HepG2 (cell line): Measurements from ENCODE around the gene CHKA. TPM values are rescaled to one million over a fixed set of nuclear protein-coding genes. Genes with fewer than 3 reads are reported as not detected.

Source experiments
- ATAC-seq: fragments of 200-7000 bp; cut with Tn5 transposase; 3 replicates; pipeline ENCODE4 v1.9.1; 2020; ENCODE audit warnings: mild to moderate bottlenecking, moderate library complexity
- BruUV-seq: library from RNA; stranded (reverse); fragments of 400-500 nt; replicated peaks from 2 replicates; lab custom pipeline; 2021; lab: Mats Ljungman, UMichigan
- CTCF ChIA-PET: fragments of 300-600 bp; formaldehyde crosslinking; extraction: SDS; loops from one replicate; lab custom pipeline; 2021; ENCODE audit warnings: low total read pairs, inconsistent platforms, low intra/inter-chr PET ratio; lab: Yijun Ruan, JAX
- POLR2A ChIA-PET: fragments of 350-600 bp; sonication (Branson Sonifier 250); formaldehyde crosslinking; loops from one replicate; lab custom pipeline; 2020; ENCODE audit warnings: antibody characterized with exemption, inconsistent platforms; lab: Yijun Ruan, JAX
- DNase-seq: peaks from one replicate; pipeline ENCODE4 v3.0.0-alpha.2; 2015; ENCODE audit warnings: low spot score
- FAIRE-seq: peaks from 3 replicates; lab custom pipeline; 2011; peaks lifted over from hg19 to GRCh38; lab: Jason Lieb, UNC
- H2AFZ ChIP-seq: one replicate; pipeline ENCODE4 v1.6.1; 2011; ENCODE audit warnings: low read length, inconsistent platforms
- H3K27ac ChIP-seq: fragments of 300-600 bp; 3 replicates; pipeline ENCODE4 v1.8.0; 2011; ENCODE audit warnings: mixed run types, mild to moderate bottlenecking, mixed read lengths, low read length, inconsistent platforms; ENCODE audit not compliant: insufficient read depth; ENCODE audit errors: extremely low read length
- H3K27me3 ChIP-seq, 2 experiments: fragments of 200-600 bp in 1 of 2; 2 replicates in 1 of 2; 3 replicates in 1 of 2; pipeline versions ENCODE4 v1.6.0 to v1.8.0; 2011; ENCODE audit warnings: low read length in 2 of 2, mild to moderate bottlenecking in 2 of 2, moderate library complexity in 2 of 2, inconsistent platforms in 1 of 2; ENCODE audit not compliant: insufficient read depth in 2 of 2, control insufficient read depth in 1 of 2
- H3K36me3 ChIP-seq, 2 experiments: fragments of 200-600 bp in 1 of 2; replicated peaks in 1 of 2; 2 replicates in 1 of 2; 3 replicates in 1 of 2; pipeline versions ENCODE4 v1.5.1 to v1.8.0; 2011; ENCODE audit warnings: low read length in 2 of 2, inconsistent platforms in 1 of 2; ENCODE audit not compliant: insufficient read depth in 2 of 2, control insufficient read depth in 1 of 2
- H3K4me1 ChIP-seq: 2 replicates; pipeline ENCODE4 v1.5.1; 2012; ENCODE audit warnings: low read length, inconsistent platforms; ENCODE audit not compliant: insufficient read depth
- H3K4me2 ChIP-seq: 2 replicates; pipeline ENCODE4 v1.6.0; 2011; ENCODE audit warnings: low read depth, low read length, inconsistent platforms
- H3K4me3 ChIP-seq, 3 experiments: fragments of 200-600 bp in 1 of 3; sonication (generic), shearing (Covaris generic) in 1 of 3; replicated peaks in 1 of 3; 2 replicates each; pipeline ENCODE4 v1.5.1; 2011 to 2016; ENCODE audit warnings: low read length in 3 of 3, inconsistent platforms in 2 of 3, low read depth in 2 of 3, mild to moderate bottlenecking in 2 of 3, control low read depth in 1 of 3, mixed read lengths in 1 of 3; ENCODE audit not compliant: insufficient read depth in 1 of 3
- H3K79me2 ChIP-seq: one replicate; pipeline ENCODE4 v1.6.1; 2011; ENCODE audit warnings: low read length, inconsistent platforms; ENCODE audit not compliant: insufficient read depth
- H3K9ac ChIP-seq: 2 replicates; pipeline ENCODE4 v1.6.0; 2011; ENCODE audit warnings: mild to moderate bottlenecking, low read depth, low read length, inconsistent platforms; ENCODE audit not compliant: insufficient read depth
- H3K9me3 ChIP-seq: 2 replicates; pipeline ENCODE4 v1.5.1; 2012; ENCODE audit warnings: mild to moderate bottlenecking, low read length
- H4K20me1 ChIP-seq: 2 replicates; pipeline ENCODE4 v1.6.0; 2011; ENCODE audit warnings: inconsistent platforms, mild to moderate bottlenecking, low read length, moderate library complexity; ENCODE audit not compliant: insufficient read depth
- FOXA1 ChIP-seq, 2 experiments: fragments of 450-650 bp in 1 of 2; sonication (generic) in 1 of 2; formaldehyde crosslinking in 1 of 2; IDR thresholded peaks; 2 replicates each; pipeline versions ENCODE4 v1.4.0 to v1.6.1; 2016 to 2020; ENCODE audit warnings: missing genetic modification reagents in 1 of 2
- FOXP1 ChIP-seq, 2 experiments: fragments of 450-650 bp in 1 of 2; IDR thresholded peaks; 2 replicates each; pipeline ENCODE4 v1.6.1; 2017 to 2018; ENCODE audit warnings: antibody characterized with exemption in 1 of 2
- GLMP ChIP-seq: sonication (generic); formaldehyde crosslinking; IDR thresholded peaks from 2 replicates; pipeline ENCODE4 v1.9.0; 2021; ENCODE audit warnings: missing genetic modification reagents, mild to moderate bottlenecking, borderline replicate concordance
- KAT8 ChIP-seq: IDR thresholded peaks from 2 replicates; pipeline ENCODE4 v1.6.1; 2016; ENCODE audit warnings: missing genetic modification reagents, missing compliant biosample characterization
- MATR3 ChIP-seq: sonication (generic); formaldehyde crosslinking; IDR thresholded peaks from 2 replicates; pipeline ENCODE4 v1.4.0; 2020; ENCODE audit warnings: missing genetic modification reagents
- PATZ1 ChIP-seq: sonication (generic); formaldehyde crosslinking; IDR thresholded peaks from 2 replicates; pipeline ENCODE4 v1.4.0; 2020; ENCODE audit warnings: missing genetic modification reagents
- RBM22 ChIP-seq: fragments of 200-400 bp; formaldehyde crosslinking; optimal IDR thresholded peaks from 2 replicates; pipeline ENCODE3; 2017; ENCODE audit warnings: mild to moderate bottlenecking, low read length, moderate library complexity
- ZNF251 ChIP-seq: sonication (generic); formaldehyde crosslinking; IDR thresholded peaks from 2 replicates; pipeline ENCODE4 v1.9.0; 2021; ENCODE audit warnings: mild to moderate bottlenecking, missing genetic modification reagents
- ZNF660 ChIP-seq: sonication (generic); formaldehyde crosslinking; IDR thresholded peaks from 2 replicates; pipeline ENCODE4 v1.5.1; 2020; ENCODE audit warnings: mild to moderate bottlenecking, low read depth, missing genetic modification reagents, borderline replicate concordance
- ZNF792 ChIP-seq: IDR thresholded peaks from 2 replicates; pipeline ENCODE4 v1.6.1; 2016
- ZSCAN21 ChIP-seq: sonication (generic); formaldehyde crosslinking; IDR thresholded peaks from 2 replicates; pipeline ENCODE4 v1.8.0; 2022; ENCODE audit warnings: mild to moderate bottlenecking, missing genetic modification reagents, moderate library complexity, borderline replicate concordance
- ZSCAN30 ChIP-seq: sonication (generic); formaldehyde crosslinking; IDR thresholded peaks from 2 replicates; pipeline ENCODE4 v1.5.0; 2020; ENCODE audit warnings: mild to moderate bottlenecking, missing genetic modification reagents
- WGBS: methylation state at CpG from one replicate; pipeline ENCODE4 v1.1.6; 2017; ENCODE audit warnings: low lambda C conversion rate; 5-methylcytosine and 5-hydroxymethylcytosine counted together
- in situ Hi-C: cut with HindIII; loops from 2 replicates; pipeline ENCODE4 v1.10.0; 2017; ENCODE audit warnings: low pct_unique_long_range_greater_than_20kb; ENCODE audit not compliant: extremely low pct_ligation_motif_present
- intact Hi-C: fragments of 100-400 bp; cut with micrococcal nuclease; formaldehyde crosslinking; loops from one replicate; pipeline ENCODE4 v1.10.0; 2022; ENCODE audit not compliant: unreplicated experiment
- polyA plus RNA-seq, 8 experiments: library from polyadenylated mRNA; depleted of rRNA in 3 of 8; stranded (reverse) in 7 of 8; unstranded in 1 of 8; fragments of >200 nt; fragmentation: Illumina TruSeq in 4 of 8; extraction: Trizol in 4 of 8; gene quantifications; 2 replicates each; pipeline versions ENCODE4 v1.2.1 to v1.2.3, GENCODE V29; 2011 to 2016; ENCODE audit warnings: low read depth in 4 of 8, missing spikeins in 1 of 8, mixed read lengths in 1 of 8; ENCODE audit not compliant: insufficient read depth in 1 of 8
- total RNA-seq, 5 experiments: library from RNA; depleted of rRNA; stranded (reverse); fragments of >200 nt; fragmentation: Illumina TruSeq; extraction: Trizol; gene quantifications; 2 replicates each; pipeline ENCODE4 v1.2.3, GENCODE V29; 2016; ENCODE audit warnings: low read depth in 1 of 5

Gene CHKA
- total and polyA plus RNA-seq, 2 of the 13 experiments (the other 11 are each of a cell fraction or from before 2014, with no cell fraction given) = 71.6 to 92.7 TPM

DNA sequence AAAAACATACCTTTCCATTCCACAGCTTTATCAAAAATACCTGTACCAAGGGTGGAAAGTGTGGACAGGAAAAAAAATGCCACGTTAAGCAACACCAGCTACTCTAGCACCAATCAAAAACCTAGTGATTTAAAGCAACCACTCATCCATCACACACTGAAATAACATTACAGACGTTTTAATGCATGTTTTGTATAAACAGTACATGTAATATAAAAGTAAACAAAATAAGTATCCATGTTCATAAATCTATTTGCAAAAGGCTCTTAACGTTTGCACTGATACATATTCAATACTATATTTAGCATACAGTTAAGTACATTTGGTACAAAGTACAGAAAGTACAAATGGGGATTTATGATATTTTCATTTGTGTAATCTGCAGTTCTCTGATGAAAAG, 38.7 kb downstream of the CHKA start:
- POLR2A ChIA-PET = no interaction called here
- no peak for FAIRE-seq
- H3K79me2 ChIP-seq = peaks cover 91% of the 10 kb centered on the region

DNA sequence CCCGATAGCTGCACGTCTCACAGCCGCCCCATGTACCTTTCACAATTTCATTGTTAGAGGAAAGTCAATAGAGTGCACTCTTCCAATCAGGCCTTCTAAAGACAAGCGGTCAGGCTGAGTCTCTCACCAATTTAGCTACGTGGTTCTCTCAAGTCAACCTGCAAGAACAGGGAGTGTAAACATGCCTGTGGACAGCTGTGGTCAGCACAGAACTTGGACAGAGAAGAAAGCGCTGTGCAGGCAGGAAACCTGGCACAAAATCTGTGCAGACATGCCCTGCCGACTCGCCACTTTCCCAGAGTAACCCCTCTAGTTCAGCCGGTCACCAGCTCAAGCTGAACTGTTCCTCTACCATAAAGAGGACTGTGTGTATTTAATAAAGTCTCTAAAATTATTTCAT, 39.5 kb downstream of the CHKA start:
- TF ChIP-seq ZSCAN21 (CRISPR knock-in tag) (no peak), FOXP1 (IDR thresholded peaks at IDR 0.05) (no peak), FOXP1 (CRISPR knock-in tag; IDR thresholded peaks at IDR 0.05) (no peak), GLMP (CRISPR knock-in tag) (no peak), ZNF792 (CRISPR knock-in tag) (no peak), ZNF660 (CRISPR knock-in tag) (no peak), RBM22 (peak; percentile 72), ZSCAN30 (CRISPR knock-in tag) (no peak), FOXA1 (IDR thresholded peaks at IDR 0.05) (no peak), FOXA1 (CRISPR knock-in tag; IDR thresholded peaks at IDR 0.05) (peak; percentile 30; the same call in 1 of the 2 replicates)
- Histone ChIP-seq H3K79me2 (peaks cover 89% of the 10 kb centered on the region), H3K4me3 (no peak overlapping the region), H2AFZ (no peak overlapping the region), H3K27me3 (no peaks in the 10 kb centered on the region), H3K27ac (no peak overlapping the region), H3K4me1 (peaks cover 20% of the 10 kb centered on the region), H4K20me1 (peaks cover 9% of the 10 kb centered on the region; the same call in 1 of the 2 replicates), H3K9ac (no peak overlapping the region), H3K36me3 (peaks cover 25 to 66% of the 10 kb centered on the region in 2 experiments), H3K9me3 (no peaks in the 10 kb centered on the region), H3K4me2 (no peak overlapping the region)
- in situ Hi-C loops (no loop called here), intact Hi-C loops (no loop called here)
- FAIRE-seq (no peak), ATAC-seq (no peak), DNase-seq (no peak)
- 97% methylated on average over 9 of the region's 9 CpGs for WGBS
- ChIA-PET CTCF (no interaction called here), POLR2A (no interaction called here)
- BruUV-seq = no TSS peak

More for the DNA sequence above, 38.7 kb downstream of the CHKA start:
- Histone ChIP-seq H3K4me3 (no peak overlapping the region), H3K27me3 (no peaks in the 10 kb centered on the region), H4K20me1 (0 out of 2 replicates have a peak, but pooled peaks cover 7% of the 10 kb centered on the region), H3K36me3 (peaks cover 24 to 65% of the 10 kb centered on the region in 2 experiments), H2AFZ (no peak overlapping the region), H3K9ac (no peak overlapping the region), H3K4me1 (peaks cover 12% of the 10 kb centered on the region), H3K27ac (no peak overlapping the region), H3K4me2 (no peak overlapping the region), H3K9me3 (no peaks in the 10 kb centered on the region)
- CTCF ChIA-PET = no interaction called here
- DNase-seq = no peak
- no TSS peak for BruUV-seq
- WGBS = 85% methylated on average over 3 of the region's 3 CpGs
- no peak for ATAC-seq
- intact Hi-C loops (no loop called here), in situ Hi-C loops (no loop called here)
- TF ChIP-seq ZNF251 = no peak
- TF ChIP-seq PATZ1 = no peak
- no peak for TF ChIP-seq MATR3
- TF ChIP-seq KAT8 (CRISPR knock-in tag) = no peak
